ENCODE results near the gene HMGA1.
"Not testable (repeated sequence)": the region's sequence is repeated elsewhere in the genome, so short reads cannot be mapped to it uniquely, and the experiment has no call there.

The HMGA1 gene

DNA sequence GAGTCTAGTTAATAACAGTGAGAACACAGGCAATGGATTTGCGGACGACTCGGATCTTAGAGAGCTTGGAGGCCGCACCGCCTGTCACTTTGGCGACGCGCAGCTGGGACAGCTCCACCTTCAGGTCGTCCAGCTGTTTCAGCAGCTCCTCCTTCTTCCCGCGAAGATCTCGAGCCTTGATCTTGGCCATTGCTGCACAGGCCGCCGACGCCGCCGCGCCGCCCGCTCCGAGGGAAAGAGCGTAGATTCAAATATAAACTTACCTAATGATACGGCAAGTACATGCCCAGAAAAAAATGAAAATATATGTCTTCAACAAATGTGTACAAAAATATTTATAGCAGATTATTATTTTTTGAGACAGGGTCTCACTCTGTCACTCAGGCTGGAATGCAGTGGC, 26.8 kb downstream of the HMGA1 start:
- not testable (repeated sequence) for DNase-seq

DNA sequence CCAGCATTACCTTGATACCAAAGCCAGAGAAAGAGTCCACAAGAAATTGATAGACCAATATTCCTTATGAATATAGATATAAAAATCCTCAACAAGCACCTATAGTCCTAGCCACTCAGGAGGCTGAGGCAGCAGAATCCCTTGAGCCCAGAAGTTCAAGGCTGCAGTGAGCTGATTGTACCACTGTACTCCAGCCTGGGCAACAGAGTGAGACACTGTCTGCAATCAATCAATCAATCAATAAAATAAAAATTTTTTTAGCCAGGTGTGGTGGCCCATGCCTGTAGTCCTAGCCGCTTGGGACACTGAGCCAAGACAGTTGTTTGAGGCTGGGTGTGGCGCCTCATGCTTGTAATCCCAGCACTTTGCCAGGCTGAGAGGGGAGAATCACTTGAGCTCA, 31.1 kb downstream of the HMGA1 start:
- DNase-seq, result no peak

DNA sequence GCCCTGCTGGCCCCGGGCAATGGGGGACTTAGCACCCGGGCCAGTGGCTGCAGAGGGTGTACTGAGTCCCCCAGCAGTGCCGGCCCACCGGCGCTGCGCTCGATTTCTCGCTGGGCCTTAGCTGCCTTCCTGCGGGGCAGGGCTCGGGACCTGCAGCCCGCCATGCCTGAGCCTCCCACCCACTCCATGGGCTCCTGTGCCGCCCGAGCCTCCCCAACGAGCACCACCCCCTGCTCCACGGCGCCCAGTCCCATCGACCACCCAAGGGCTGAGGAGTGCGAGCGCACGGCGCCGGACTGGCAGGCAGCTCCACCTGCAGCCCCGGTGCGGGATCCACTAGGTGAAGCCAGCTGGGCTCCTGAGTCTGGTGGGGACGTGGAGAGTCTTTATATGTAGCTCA, 32.5 kb downstream of the HMGA1 start:
- not testable (repeated sequence) for DNase-seq

DNA sequence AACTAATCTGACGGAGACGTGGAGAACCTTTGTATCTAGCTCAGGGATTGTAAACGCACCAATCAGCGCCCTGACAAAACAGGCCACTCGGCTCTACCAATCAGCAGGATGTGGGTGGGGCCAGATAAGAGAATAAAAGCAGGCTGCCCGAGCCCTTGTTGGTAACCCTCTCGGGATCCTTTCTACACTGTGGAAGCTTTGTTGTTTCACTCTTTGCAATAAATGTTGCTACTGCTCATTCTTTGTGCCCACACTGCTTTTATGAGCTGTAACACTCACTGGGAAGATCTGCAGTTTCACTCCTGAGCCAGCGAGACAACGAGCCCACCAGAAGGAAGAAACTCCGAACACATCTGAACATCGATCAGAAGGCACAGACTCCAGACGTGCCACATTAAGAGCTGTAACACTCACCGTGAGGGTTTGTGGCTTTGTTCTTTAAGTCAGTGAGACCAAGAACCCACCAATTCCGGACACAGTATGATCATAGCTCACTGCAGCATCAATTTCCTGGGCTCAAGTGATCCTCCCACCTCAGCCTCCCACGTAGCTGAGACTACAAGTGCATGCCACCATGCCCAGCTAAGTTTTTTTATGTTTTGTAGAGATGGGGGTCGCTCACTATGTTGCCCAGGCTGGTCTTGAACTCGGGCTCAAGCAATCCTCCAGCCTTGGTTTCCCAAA, 33.1 kb downstream of the HMGA1 start:
- DNase-seq, result not testable (repeated sequence)

DNA sequence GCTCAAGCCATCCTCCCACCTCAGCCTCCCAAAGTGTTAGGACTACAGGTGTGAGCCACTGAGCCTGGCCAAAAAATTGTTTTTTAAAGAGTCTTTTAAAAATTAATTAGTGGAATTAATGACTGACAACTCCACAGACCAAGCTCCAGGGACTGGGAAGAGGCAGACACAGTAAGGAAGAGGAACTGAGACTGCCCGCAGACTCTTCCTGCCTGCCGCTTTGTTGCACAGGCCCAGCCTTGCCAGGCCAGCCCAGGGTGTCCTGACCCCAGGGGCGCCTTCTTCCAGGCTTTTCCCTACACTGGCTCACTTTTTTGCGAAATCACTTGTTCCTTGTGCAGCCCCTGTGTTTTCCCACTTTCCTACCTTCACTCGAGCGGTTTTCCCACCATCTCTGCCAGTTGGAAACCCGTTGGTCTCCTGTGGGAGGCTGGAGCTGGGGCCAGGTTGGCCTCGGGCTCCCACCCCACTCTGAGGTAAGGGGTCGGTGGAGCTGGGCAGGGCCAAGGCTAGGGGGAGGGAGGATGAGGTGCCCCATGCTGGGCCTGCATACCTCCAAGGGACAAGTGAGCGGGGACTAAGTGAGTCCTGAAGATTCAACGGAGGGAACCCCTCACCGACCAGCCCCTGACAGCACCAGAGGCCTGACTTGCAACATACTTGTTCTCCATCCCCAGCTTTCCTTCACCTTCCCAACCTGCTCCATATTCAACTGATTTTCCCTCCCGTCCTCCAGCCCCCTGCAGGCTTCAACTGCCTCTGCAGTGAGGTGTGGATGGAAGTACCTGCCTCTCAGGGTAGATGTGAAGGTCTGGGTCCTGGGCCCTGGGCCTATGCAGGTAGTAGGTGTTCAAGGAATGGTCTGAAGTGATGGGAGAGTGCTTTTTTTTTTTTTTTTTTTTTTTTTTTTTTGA, 35.6 kb downstream of the HMGA1 start:
- DNase-seq, result no peak

DNA sequence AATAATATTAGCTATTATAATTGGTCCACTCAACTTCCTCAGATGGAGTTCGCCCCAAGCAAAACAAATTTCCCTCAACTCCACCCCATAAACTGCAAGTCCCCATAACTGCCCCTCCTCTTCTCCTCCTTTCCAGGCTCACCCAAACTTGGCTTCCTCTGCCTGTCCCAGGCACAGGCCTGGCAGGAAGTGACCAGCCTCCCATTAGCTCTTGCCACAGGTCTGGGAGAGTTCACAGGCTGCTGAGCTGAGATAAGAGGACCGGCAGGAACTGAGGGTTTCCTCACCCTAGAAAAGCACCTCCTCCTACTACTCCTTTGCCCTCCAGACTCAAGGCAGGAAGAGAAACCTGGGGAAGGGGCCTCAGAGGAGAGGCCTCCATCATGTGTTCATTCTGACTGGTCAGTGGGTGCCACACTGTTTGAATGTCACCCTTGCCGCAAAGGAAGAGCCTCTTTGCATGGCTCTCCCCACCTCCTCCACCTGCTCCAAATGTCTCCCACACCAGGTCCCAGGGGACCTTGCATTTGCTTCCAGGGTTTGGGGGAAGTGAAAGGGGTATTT, 36.7 kb downstream of the HMGA1 start:
- DNase-seq, result no peak

DNA sequence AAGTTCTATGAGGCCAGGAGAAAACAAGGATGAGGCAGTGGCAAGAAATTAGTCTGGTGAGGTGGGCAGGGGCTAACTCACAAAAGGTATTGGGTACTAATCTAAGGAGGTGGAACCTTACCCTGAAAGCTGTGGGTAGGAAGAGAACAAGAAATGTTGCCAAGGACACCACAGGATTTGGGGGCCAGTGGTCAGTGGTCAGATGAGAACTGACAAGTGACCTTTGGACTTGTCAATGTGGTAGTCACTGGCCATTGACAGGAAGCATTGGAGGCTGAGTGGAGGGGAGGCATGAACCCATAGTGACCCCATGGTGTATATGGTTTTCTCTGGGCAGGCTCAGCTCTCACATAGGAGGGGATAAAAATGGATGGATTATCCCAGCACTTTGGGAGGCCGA, 37.5 kb downstream of the HMGA1 start:
- DNase-seq, result no peak

DNA sequence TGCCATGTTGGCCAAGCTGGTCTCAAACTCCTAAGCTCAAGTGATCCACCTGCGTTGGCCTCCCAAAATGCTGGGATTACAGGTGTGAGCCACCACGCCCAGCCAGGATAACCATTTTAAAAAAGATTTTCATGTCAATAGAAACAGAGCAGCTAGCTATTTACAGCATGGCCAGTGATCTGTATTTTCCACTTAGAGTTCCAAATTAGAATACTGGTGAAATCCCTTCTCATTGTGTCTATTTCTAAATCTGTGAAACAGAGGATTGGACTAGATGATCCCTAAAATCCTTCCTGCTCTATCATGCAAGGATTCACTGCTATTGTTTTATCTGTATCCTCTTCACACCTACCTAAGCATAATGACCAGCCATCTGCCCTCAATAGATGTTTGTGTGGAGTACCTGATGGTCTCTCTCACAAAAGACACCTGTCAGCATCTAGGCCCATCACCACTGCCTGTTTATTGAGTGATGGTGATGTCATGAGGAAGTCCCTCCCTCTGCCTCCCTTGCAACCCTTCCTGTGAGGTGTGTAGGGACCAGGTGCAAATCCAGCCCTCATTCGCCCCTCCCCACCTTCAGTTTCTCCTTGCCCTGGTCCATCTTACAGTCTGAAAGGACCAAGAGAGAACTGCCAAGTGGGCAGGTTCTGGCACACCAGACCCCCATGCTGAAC, 38.6 kb downstream of the HMGA1 start:
- DNase-seq, result no peak

DNA sequence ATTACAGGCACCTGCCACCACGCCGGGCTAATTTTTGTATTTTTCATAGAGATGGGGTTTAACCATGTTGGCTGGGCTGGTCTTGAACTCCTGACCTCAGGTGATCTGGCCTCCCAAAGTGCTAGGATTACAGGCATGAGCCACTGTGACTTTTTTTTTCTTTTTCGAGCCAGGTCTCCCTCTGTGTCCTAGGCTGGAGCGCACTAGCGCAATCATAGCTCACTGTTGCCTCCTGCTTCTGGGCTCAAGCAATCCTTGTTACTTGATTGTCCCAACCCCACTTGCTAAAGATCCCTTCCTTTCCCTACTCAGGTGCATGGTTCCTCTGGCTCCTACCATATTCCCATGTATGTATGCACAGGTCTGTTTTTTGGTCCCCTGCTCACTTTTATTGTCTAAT, 39.5 kb downstream of the HMGA1 start:
- DNase-seq, result no peak

DNA sequence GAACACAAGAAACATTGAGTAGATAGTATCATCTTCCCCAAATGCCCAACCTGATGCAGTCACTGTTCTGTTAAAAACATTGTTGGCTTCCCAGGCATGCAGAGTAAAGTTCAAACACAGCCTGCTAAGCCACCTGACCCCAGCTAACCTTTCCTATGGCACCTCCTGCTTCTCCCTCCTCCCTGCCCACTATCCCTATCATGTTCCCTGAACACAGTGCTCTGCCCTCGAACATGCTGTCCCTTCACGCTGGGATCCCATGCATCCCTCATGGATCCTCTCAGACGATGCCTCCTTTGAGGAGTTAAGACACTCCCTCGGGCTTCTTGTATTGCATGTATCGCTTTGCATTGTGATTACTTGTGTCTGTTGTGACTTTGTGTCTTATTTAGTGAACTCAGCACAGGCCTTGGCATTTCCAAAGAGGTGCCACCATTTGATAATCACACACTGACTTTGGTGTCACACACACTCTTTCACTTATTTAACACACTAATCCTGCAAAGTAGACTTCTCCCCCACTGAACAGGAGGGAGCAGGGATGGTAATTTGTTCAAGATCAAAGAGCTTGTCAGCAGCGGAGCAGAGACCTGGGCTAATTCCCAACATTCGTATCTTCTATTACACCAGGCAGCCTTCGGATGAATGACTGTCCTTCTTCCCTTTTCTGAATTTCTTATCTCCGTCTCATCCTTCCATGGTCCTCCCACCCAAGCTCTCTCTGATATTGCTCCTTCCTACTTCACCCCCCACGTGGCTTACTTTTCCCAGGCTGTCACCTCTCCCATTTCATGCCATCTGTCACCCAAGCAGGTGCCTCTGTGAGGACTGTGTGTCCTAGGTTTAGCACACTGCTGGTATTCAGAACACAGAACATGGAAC, 40.4 kb downstream of the HMGA1 start:
- no peak for DNase-seq

DNA sequence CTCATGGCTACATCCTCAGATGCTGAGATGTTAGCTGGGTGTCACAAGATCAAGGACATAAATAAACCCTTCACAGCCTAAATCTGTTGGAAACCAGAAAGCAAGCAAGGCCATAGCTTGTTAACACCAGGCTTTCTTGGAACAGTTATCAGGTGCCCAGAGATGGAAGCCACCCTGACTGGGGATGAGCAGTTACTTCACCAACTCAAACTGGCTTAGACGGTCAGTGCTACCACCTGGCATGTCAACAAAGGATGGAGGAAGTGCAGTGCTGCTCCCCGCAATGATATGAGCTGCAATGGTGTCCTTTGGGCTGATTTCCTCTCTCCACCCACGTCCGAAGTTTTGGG, 41.1 kb downstream of the HMGA1 start:
- no peak for DNase-seq

DNA sequence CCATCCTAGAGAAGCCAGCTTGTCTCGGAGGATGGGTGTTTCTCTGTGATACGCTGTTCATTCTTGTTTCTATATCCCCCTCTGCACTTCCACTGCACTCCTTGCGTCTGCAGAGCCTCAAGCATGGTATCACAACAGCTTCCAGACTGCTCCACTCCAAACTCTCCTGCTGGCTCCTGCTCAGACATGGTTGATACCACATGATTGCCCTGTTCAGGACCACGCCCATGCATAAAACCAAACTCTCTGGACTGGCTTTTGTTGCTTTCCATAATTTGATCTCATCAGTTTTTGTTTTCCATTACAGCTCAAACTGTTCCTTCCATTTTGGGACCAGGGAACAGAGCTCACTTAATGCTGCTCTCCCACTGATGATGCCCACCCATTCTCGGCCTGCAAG, 42.2 kb downstream of the HMGA1 start:
- no peak for DNase-seq

DNA sequence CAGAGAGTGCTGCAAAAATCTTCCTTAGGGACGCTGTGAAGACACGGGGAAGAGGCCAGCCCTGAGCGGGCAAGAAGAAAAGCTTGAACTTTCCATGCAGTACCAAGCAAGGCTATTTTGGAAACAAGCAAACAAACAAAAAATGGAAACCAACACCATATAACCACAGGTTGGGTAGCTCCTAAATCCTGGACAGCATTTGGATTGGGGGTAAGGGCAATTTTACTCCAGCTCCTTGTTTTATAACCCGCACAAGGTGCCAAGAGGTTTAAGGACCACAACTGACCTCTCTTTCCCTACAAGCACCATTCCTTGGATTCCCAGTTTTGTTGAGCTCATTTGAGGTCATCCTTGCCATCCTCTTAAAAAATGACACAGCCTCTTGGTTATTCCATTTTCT, 43.5 kb downstream of the HMGA1 start:
- DNase-seq, result no peak

DNA sequence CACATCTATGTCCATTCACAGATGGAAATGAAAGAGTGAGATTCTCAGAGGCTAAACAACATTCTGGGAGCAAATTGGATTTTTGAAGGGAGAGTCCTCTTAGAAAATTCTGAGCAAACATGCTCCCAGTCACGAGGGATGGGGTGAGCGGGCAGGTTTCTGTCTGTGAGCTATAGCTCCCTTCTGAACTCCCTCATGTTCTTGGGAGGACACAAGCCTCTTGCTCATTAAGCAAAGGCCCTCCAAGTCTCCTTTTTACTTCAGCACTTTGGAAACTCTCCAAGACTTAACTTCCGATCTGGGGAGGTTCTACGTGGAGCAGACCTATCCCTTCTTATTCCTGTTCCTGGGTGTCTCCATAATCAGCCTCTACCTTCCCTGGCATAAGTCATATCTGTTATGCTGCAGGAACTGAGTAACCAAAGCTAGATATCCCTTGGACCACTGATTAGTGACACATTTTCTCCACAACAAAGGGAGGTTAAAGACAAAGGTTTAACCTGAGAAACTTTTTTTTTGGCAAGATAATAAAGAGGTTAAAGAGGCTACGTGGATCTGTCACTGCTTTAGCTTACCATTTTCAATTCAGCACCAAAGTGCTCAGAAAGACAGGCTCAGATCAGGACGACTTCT, 45.1 kb downstream of the HMGA1 start:
- DNase-seq, result no peak

DNA sequence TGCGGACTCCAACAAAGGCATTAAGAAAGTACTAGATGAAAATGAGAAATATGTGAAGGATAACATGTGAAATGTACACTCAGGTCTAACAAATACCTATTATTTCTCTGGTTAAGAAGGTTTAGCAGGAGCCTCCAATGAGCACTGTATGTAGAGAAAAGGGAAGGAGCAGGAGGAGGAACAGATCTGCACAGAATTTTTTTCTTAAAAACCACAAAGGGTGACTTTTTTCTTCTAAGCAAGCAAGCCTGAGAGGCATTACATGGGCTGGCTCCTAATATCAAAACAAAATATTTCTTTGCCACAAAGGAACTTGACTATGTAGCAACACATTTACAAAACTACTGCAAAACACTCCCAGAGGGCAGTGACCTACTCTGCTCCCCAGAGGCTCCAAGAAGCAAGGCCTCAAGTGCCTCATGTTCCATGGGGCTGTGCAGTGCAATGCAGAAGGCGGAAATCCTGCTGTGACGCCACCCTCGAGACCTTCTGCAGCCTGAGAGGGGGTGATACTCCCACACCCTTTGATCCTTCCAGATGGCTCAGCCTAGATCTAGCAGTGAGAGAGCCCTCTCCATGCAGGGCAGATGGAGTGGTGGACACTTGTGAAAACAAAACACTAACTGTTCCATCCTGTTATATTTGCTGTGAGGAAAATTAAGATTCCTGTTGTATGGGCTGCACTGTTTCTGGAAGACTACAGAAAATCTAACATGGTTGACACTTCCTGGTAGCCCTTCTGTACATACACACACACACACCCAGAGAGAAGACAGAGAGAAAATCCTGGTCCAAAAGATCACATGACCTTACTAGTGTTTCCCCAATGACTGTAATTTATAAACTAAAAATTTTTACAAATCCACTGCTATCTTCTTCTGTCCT, 48.1 kb downstream of the HMGA1 start:
- no peak for DNase-seq

DNA sequence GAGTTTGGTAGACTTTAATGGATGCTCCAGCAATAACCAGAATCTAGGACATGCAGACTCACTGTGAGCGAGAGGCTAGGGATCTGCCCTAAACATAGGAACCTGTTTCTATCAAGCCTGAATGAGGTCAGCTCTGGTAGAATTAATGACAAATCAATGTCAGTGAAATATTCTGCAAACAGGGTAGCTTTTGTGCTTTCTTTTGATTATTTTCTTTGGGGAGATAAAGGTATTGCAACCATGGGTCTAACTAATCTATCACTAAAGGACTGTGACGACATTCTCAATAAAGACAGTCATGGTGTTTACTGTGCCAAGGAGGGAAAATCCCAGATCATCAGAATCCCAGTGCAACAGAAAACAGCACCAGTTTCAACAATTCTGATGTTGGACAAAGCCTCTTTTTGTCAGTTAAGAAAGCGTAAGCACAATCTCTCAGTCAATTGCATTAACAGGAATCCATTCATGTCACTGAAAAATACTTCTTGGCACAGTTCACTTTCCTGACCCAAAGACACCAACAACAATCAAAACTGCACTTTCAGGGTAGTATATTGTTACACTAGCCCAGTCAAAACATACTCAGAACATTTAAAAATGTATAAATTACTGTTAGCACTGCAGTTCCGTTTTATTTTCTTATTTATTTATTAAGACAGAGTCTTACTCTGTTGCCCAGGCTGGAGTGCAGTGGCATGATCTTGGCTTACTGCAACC, 48.9 kb downstream of the HMGA1 start:
- no peak for DNase-seq

DNA sequence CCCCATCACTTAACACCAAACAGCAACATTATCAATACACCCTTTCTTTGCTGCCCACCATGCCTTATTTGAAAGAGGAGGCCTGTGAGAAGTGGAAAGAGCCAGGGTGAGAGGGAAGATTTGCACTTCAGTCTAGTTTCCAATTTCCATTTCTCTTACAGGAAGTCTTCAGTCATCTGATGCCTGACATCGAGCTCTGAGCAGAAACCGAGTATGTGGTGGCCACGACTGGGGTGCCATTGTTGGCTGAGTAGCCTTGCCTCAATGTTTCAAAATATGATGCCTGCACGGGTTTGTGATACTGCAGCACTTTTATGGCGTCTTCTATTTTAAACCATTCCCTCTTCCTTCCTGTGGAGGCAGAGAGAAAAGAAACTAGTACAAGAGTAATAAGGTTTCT, 51.9 kb downstream of the HMGA1 start:
- no peak for DNase-seq

DNA sequence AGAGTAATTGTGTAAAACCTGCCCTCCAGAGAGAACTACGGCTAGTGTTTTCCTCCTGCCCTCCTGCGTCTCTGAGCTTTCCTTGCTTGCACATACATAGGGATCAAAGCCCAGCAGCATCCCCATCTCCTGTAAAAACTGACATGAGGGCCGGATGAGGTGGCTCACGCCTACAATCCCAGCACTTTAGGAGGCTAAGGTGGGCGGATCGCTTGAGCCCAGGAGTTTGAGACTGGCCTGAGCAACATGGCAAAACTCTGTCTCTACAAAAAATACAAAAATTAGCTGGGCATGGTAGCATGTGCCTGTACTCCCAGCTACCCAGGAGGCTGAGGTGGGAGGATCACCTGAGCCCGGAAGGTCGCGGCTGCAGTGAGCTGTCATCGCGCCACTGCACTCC, 52.5 kb downstream of the HMGA1 start:
- DNase-seq, result no peak

DNA sequence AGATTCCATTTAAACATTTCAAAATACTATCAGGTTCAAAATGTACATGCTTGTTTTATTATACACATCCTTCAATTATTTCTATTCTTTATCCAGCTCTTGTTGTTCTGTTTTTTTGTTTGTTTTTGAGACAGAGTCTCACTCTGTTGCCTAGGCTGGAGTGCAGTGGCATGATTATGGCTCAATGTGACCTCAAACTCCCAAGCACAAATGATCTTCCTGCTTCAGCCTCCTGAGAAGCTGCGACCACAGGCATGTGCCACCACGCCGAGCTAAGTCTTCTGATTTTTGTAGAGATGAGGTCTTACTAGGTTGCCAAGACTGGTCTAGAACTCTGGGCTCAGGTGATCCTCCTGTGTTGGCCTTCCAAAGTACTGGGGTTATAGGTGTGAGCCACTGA, 56.3 kb downstream of the HMGA1 start:
- DNase-seq, result no peak

DNA sequence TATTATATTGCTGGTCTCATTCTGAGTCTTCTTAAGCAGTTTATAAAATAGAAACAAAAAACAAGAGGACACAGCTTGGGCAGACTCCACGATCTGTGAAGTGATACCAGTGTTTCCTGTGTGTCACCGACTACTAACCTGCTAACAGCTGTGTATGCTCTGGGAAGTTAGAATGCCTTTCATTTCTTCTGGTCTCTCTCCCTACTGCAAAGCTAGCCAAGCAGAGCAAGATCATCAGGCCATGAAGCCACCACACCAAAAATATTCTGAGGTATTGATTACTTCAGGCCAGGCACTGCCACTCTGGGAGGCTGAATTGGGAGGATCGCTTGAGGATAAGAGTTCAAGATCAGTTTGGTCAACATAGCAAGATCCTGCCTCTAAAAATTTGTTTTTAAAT, 59.0 kb downstream of the HMGA1 start:
- DNase-seq, result no peak

Measured in NCI-H1930 (cell line).